D721Med (cell line): ENCODE measurements around the gene OR8S1.
"Not testable (repeated sequence)": the region's sequence is repeated elsewhere in the genome, so short reads cannot be mapped to it uniquely, and the experiment has no call there.

Experiments used
- DNase-seq: peaks from one replicate; pipeline ENCODE4 v3.0.0; 2011; ENCODE audit warnings: low spot score; ENCODE audit not compliant: insufficient read length
- FAIRE-seq: peaks from 2 replicates; lab custom pipeline; 2011; peaks lifted over from hg19 to GRCh38; lab: Jason Lieb, UNC
- TF ChIP-seq, protein P1 (sequence below): IDR thresholded peaks from 2 replicates; pipeline ENCODE4 v1.5.1; 2012; ENCODE audit warnings: mild to moderate bottlenecking, control low read depth; ENCODE audit not compliant: insufficient read depth; ENCODE audit errors: missing control alignments

Gene OR8S1

DNA sequence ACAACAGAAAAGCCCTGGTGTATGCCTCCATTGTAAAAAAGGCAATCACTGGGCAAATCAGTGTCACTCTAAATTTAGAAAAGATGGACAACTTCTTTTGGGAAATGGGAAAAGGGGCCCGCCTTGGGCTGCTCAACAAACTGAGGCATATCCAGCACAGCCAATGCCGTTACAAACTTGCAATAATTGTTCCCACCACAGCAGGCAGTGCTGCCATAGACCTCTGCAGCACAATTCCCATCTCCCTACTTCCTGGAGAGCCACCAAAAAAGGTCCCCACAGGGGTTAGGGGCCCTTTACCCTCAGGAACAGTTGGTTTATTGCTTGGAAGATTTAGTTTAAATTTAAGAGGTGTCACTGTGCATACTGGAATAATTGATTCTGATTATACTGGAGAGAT lies 16.4 kb upstream of the OR8S1 start:
- TF ChIP-seq, protein P1, sequence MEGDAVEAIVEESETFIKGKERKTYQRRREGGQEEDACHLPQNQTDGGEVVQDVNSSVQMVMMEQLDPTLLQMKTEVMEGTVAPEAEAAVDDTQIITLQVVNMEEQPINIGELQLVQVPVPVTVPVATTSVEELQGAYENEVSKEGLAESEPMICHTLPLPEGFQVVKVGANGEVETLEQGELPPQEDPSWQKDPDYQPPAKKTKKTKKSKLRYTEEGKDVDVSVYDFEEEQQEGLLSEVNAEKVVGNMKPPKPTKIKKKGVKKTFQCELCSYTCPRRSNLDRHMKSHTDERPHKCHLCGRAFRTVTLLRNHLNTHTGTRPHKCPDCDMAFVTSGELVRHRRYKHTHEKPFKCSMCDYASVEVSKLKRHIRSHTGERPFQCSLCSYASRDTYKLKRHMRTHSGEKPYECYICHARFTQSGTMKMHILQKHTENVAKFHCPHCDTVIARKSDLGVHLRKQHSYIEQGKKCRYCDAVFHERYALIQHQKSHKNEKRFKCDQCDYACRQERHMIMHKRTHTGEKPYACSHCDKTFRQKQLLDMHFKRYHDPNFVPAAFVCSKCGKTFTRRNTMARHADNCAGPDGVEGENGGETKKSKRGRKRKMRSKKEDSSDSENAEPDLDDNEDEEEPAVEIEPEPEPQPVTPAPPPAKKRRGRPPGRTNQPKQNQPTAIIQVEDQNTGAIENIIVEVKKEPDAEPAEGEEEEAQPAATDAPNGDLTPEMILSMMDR, result no peak

DNA sequence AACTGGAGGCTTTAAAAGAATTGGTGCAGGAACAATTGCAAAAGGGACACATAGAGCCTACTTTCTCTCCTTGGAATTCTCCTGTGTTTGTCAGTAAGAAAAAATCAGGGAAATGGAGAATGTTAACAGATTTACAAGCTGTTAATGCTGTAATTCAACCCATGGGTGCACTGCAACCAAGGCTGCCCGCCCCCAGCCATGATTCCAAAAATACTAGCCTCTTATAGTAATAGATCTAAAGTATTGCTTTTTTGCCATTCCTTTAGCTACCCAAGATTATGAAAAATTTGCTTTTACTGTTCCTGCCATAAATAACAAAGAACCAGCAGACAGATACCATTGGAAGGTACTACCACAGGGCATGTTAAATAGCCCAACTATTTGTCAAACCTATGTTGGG lies 15.3 kb upstream of the OR8S1 start:
- FAIRE-seq (no peak), DNase-seq (no peak)
- TF ChIP-seq, protein P1, result no peak

More for the DNA sequence above, 16.4 kb upstream of the OR8S1 start:
- DNase-seq (no peak), FAIRE-seq (no peak)

DNA sequence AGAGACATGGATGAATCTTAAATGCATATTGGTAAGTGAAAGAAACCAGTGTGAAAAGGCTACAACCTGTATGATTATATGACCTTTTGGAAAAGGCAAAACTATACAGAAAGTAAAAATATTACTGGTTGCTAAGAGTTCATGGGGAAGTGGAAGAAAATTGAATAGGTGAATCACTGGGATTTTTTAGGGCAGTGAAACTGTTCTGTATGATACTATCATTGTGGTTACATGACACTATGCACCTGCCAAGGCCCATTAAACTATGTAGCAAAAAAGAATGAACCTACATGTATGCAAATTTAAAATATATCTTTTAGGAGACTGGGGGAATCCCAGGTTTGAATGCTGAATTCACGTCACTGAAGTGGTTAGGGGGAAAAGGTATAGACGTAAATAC lies 12.6 kb upstream of the OR8S1 start:
- no peak for FAIRE-seq
- TF ChIP-seq, protein P1, result no peak
- no peak for DNase-seq

DNA sequence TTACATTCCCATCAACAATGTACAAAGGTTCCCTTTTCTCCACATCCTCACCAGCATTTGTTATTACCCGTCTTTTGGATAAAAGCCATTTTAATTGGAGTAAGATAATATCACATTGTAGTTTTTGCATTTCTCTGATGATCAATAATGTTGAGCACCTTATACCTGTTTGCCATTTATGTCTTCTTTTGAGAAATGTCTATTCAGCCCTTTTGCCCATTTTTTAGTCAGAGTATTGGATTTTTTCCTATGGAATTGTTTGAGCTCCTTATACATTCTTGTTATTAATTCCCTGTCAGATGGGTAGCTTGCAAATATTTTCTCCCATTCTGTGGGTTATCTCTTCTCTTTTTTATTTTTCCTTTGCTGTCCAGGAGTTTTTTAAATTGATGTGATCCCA lies 10.7 kb upstream of the OR8S1 start:
- DNase-seq (no peak), FAIRE-seq (no peak)
- TF ChIP-seq, protein P1, result no peak

DNA sequence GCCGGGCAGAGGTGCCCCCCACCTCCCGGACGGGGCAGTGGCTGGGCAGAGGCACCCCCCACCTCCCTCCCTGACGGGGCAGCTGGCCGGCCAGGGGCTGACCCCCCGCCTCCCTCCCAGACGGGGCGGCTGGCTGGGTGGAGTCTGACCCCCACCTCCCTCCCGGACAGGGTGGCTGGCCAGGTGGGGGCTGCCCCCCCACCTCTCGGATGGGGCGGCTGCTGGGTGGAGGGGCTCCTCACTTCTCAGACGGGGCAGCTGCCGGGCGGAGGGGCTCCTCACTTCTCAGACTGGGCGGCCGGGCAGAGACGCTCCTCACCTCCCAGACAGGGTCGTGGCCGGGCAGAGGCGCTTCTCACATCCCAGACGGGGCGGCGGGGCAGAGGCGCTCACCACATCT lies 5.1 kb upstream of the OR8S1 start:
- not testable (repeated sequence) for DNase-seq, FAIRE-seq

DNA sequence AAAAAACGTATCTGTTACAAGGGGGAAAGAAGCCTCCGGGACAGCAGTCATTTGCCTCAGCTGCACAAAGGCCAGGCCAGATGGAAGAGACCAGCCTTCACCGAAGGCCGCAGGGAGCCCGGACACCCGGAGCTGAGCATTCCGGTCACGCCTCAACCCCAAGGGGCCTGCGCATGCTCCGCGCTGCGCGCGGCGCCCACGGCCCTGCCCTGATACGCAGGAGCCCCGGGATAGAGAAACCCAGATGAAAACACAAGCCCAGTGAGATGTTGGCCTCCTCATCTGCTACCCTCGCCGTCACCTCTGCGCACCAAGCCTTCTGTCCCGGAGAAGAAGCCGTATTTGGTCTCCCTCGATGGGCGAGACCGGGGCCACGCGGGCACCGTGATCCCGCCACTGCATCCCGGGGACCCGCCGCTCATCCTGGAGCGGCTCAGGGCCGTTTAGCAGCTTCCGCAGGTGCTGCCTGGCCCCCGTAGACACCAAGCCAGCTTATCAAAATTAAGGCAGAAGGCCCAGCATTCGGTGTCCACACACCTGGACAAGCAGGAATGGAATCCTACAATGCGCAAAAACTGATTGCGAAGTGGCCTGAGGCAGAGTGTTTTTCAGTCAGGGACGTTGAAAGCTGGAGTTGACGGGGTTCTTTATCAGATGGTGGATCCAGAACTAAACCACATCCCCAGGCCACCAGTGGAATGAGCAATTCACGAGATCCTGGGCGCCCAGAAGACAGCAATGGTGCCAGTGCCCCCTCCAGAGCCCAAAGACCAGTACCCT lies 2.6 kb downstream of the OR8S1 start:
- DNase-seq (no peak), FAIRE-seq (no peak)
- TF ChIP-seq, protein P1, result no peak

DNA sequence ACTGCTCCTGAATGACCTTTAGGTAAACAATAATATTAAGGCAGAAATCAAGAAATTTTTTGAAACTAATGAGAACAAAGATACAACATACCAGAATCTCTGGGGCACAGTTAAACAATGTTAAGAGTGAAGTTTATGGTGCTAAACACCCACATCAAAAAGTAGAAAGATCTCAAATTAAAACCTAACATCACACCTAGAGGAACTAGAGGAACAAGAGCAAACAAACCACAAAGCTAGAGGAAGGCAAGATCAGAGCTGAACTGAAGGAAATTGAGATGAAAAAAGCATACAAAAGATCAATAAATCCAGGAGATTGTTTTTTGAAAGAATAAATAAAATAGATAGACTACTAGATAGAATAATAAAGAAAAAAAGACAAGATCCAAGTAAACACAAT lies 7.2 kb downstream of the OR8S1 start:
- TF ChIP-seq, protein P1, result no peak
- FAIRE-seq (no peak), DNase-seq (no peak)
